Keratinocyte (primary cell): ENCODE results near the gene DTNB. TPM values are rescaled to one million over a fixed set of nuclear protein-coding genes. Genes with fewer than 3 reads are reported as not detected.

Experiments used
- DNase-seq: peaks from one replicate; pipeline ENCODE4 v3.0.0-alpha.2; 2011; ENCODE audit warnings: low read depth, missing footprints, low spot score
- FAIRE-seq: peaks from 2 replicates; lab custom pipeline; 2011; peaks lifted over from hg19 to GRCh38; lab: Jason Lieb, UNC
- H2AFZ ChIP-seq: 2 replicates; pipeline ENCODE4 v1.6.0; 2012; ENCODE audit warnings: low read length, control low read depth, inconsistent platforms; ENCODE audit not compliant: control insufficient read depth
- H3K27ac ChIP-seq: 2 replicates; pipeline ENCODE4 v1.5.1; 2011; ENCODE audit warnings: low read length; ENCODE audit not compliant: control insufficient read depth, insufficient read depth
- H3K27me3 ChIP-seq: 3 replicates; pipeline ENCODE4 v1.6.0; 2011; ENCODE audit warnings: low read length; ENCODE audit not compliant: control insufficient read depth, insufficient read depth; ENCODE audit errors: extremely low read depth
- H3K36me3 ChIP-seq, 2 experiments: 2 replicates in 1 of 2; 3 replicates in 1 of 2; pipeline ENCODE4 v1.5.1; 2011; ENCODE audit warnings: low read length in 2 of 2, mild to moderate bottlenecking in 1 of 2; ENCODE audit not compliant: control insufficient read depth in 2 of 2, insufficient read depth in 2 of 2; ENCODE audit errors: extremely low read depth in 1 of 2
- H3K4me1 ChIP-seq: 3 replicates; pipeline ENCODE4 v1.5.1; 2011; ENCODE audit warnings: low read length; ENCODE audit not compliant: control insufficient read depth, insufficient read depth; ENCODE audit errors: extremely low read depth
- H3K4me2 ChIP-seq: 3 replicates; pipeline ENCODE4 v1.6.0; 2011; ENCODE audit warnings: low read depth, low read length; ENCODE audit not compliant: control insufficient read depth, insufficient read depth; ENCODE audit errors: extremely low read depth
- H3K4me3 ChIP-seq, 3 experiments: fragments of 200-600 bp in 1 of 3; sonication (generic) in 1 of 3; 2 replicates in 2 of 3; 3 replicates in 1 of 3; pipeline ENCODE4 v1.5.1; 2011 to 2016; ENCODE audit warnings: low read length in 3 of 3, mild to moderate bottlenecking in 3 of 3, control low read depth in 2 of 3, inconsistent platforms in 1 of 3, low read depth in 1 of 3, mixed read lengths in 1 of 3, mixed run types in 1 of 3, moderate library complexity in 1 of 3; ENCODE audit not compliant: control insufficient read depth in 2 of 3, insufficient read depth in 2 of 3; ENCODE audit errors: extremely low read depth in 1 of 3
- H3K79me2 ChIP-seq: 2 replicates; pipeline ENCODE4 v1.6.0; 2012; ENCODE audit warnings: low read length; ENCODE audit not compliant: control insufficient read depth, insufficient read depth
- H3K9ac ChIP-seq: 3 replicates; pipeline ENCODE4 v1.6.0; 2011; ENCODE audit warnings: low read length; ENCODE audit not compliant: control insufficient read depth, insufficient read depth; ENCODE audit errors: extremely low read depth
- H3K9me1 ChIP-seq: 3 replicates; pipeline ENCODE4 v1.6.0; 2011; ENCODE audit warnings: low read length; ENCODE audit not compliant: control insufficient read depth, insufficient read depth; ENCODE audit errors: extremely low read depth
- H3K9me3 ChIP-seq: 2 replicates; pipeline ENCODE4 v1.5.1; 2012; ENCODE audit warnings: low read depth, low read length; ENCODE audit not compliant: control insufficient read depth
- H4K20me1 ChIP-seq: 3 replicates; pipeline ENCODE4 v1.6.0; 2011; ENCODE audit warnings: low read length; ENCODE audit not compliant: control insufficient read depth, insufficient read depth; ENCODE audit errors: extremely low read depth
- CTCF ChIP-seq, 3 experiments: IDR thresholded peaks in 1 of 3; conservative IDR thresholded peaks in 1 of 3; optimal IDR thresholded peaks in 1 of 3; 2 replicates in 2 of 3; 3 replicates in 1 of 3; pipeline versions ENCODE3 to v1.5.1; 2011; ENCODE audit warnings: low read length in 3 of 3, mild to moderate bottlenecking in 3 of 3, moderate library complexity in 2 of 3, control low read depth in 1 of 3, inconsistent platforms in 1 of 3; ENCODE audit not compliant: insufficient read depth in 2 of 3; ENCODE audit errors: extremely low read depth in 1 of 3
- EZH2 ChIP-seq: IDR thresholded peaks from one replicate; pipeline ENCODE4 v1.6.1; 2012; ENCODE audit warnings: inconsistent platforms, mild to moderate bottlenecking, low read length, moderate library complexity
- dilution Hi-C: fragments of 300-500 bp; cut with MboI; formaldehyde crosslinking; loops from one replicate; pipeline ENCODE4 v1.7.0; 2020; ENCODE audit warnings: low sequenced_read_pairs; ENCODE audit not compliant: extremely low pct_ligation_motif_present
- polyA plus RNA-seq, 5 experiments: library from polyadenylated mRNA; depleted of rRNA in 3 of 5; stranded (reverse) in 3 of 5; stranded (forward) in 1 of 5; unstranded in 1 of 5; fragments of >200 nt; gene quantifications; 1 replicate in 1 of 5; 2 replicates in 3 of 5; 3 replicates in 1 of 5; pipeline versions ENCODE4 v1.2.1 to v1.2.3, GENCODE V29; 2011 to 2012; ENCODE audit warnings: missing spikeins in 2 of 5, low read depth in 1 of 5, low replicate concordance in 1 of 5

Gene DTNB
- polyA plus RNA-seq, 1 donor (not counting 4 experiments of a cell fraction or from before 2014, with no cell fraction given) = 31.5 TPM

DNA sequence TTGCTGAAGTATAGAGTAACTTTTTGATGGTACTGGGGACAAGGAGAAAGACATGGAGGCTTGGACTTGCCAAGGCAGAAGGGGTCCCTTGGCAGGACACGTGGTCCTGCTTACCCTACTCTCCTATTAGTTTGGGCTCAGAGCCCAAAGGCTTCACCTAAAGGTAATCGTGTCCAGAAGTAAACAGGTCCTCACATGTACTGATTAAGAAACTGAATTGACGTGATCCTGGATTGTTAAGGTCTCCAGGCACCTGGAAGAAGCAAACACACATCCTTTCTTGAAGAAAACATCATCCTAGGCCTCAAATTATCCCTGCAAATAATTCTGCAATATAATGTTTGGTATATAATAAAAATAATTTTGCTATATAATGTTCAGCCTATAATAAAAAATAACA lies 50.0 kb downstream of the DTNB start:
- Histone ChIP-seq H3K4me2 (peak overlapping the region; percentile 42), H3K27ac (no peak overlapping the region), H3K36me3 (peaks cover 0 to 3% of the 10 kb centered on the region in 2 experiments), H3K9ac (no peak overlapping the region), H3K27me3 (no peaks in the 10 kb centered on the region), H3K4me1 (peaks cover 23% of the 10 kb centered on the region), H3K79me2 (no peaks in the 10 kb centered on the region), H3K9me3 (no peaks in the 10 kb centered on the region), H4K20me1 (no peaks in the 10 kb centered on the region), H3K9me1 (no peaks in the 10 kb centered on the region), H3K4me3 (no peak overlapping the region), H2AFZ (no peak overlapping the region)
- TF ChIP-seq CTCF (optimal IDR thresholded peaks at IDR 0.05 in 1 of 3, IDR thresholded peaks at IDR 0.05 in 1 of 3, conservative IDR thresholded peaks at IDR 0.05 in 1 of 3; ENCODE audit: extremely low read depth in 1 of 3, insufficient read depth in 2 of 3, low read length in 3 of 3) (no peak), EZH2 (no peak)
- DNase-seq (no peak), FAIRE-seq (peak; percentile 39)
- dilution Hi-C loops = no loop called here

DNA sequence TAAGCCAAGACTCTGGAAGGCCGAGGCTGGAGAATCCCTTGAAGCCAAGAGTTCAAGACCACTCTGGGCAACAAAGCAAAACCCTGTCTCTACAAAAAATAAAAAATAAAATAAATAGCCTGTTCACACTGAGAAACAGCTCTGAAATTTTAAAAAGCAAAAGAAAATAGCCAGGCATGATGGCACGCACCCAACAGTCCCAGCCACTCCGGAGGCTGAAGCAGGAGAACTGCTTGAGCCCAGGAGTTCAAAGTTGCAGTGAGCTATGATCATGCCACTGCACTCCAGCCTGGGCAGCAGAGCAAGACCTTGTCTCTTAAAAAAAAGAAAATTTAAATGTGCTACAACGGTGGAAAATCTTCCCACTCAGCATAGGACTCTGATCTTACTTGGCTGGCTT lies 52.7 kb downstream of the DTNB start:
- Histone ChIP-seq H3K27me3 (no peaks in the 10 kb centered on the region), H3K36me3 (no peaks in the 10 kb centered on the region), H4K20me1 (no peaks in the 10 kb centered on the region), H3K9me3 (no peaks in the 10 kb centered on the region), H3K4me2 (no peak overlapping the region), H3K4me1 (peaks cover 32% of the 10 kb centered on the region), H3K9ac (no peak overlapping the region), H3K79me2 (peaks cover 2% of the 10 kb centered on the region), H3K27ac (no peak overlapping the region), H2AFZ (no peak overlapping the region), H3K4me3 (no peak overlapping the region), H3K9me1 (no peaks in the 10 kb centered on the region)
- no peak for DNase-seq
- TF ChIP-seq CTCF (optimal IDR thresholded peaks at IDR 0.05 in 1 of 3, IDR thresholded peaks at IDR 0.05 in 1 of 3, conservative IDR thresholded peaks at IDR 0.05 in 1 of 3; ENCODE audit: extremely low read depth in 1 of 3, insufficient read depth in 2 of 3, low read length in 3 of 3) = no peak
- TF ChIP-seq EZH2 = no peak
- FAIRE-seq = no peak
- dilution Hi-C loops = no loop called here
